DMS53 treated with DMSO at 0.1 percent for 48 hours (cell line): ENCODE measurements around the gene NCKAP5.
"Not testable (repeated sequence)": the region's sequence is repeated elsewhere in the genome, so short reads cannot be mapped to it uniquely, and the experiment has no call there.

Source experiments
- DNase-seq: peaks from one replicate; lab custom pipeline; 2025; ENCODE audit not compliant: unreplicated experiment; lab: John Stamatoyannopoulos, UW

NCKAP5 gene

DNA sequence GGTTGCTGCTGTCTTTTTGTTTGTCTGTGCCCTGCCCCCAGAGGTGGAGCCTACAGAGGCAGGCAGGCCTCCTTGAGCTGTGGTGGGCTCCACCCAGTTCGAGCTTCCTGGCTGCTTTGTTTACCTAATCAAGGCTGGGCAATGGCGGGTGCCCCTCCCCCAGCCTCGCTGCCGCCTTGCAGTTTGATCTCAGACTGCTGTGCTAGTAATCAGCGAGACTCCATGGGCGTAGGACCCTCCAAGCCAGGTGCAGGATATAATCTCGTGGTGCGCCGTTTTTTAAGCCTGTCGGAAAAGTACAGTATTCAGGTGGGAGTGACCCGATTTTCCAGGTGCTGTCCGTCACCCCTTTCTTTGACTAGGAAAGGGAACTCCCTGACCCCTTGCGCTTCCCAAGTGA, 97.8 kb downstream of the NCKAP5 start:
- DNase-seq = not testable (repeated sequence)

DNA sequence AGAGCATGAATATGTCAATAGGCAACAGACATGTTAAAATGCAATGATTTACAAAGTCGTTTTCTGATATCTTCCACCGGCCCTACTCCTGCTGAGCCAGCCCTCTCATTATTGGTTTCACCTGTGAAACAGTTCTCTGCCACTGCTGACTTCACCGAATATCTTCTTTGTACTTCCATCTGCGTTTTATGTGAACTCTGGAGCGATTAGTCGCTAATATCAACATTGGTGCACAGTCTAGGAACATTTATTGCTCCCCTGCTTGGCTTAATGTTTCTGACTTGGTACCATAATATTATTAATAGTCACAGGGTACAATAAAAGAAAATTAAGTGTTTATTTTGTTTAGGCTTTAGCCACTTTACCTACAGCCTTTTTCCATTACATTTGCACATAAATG, 105.5 kb downstream of the NCKAP5 start:
- DNase-seq = no peak

- DNase-seq = no peak
Measured at GRCh38 chr2:133461484-133461883, 106.8 kb downstream of the NCKAP5 start.

- DNase-seq = no peak
Measured at GRCh38 chr2:133459590-133459989, 108.7 kb downstream of the NCKAP5 start.

- DNase-seq = no peak
Measured at GRCh38 chr2:133458280-133458679, 110.0 kb downstream of the NCKAP5 start.

DNA sequence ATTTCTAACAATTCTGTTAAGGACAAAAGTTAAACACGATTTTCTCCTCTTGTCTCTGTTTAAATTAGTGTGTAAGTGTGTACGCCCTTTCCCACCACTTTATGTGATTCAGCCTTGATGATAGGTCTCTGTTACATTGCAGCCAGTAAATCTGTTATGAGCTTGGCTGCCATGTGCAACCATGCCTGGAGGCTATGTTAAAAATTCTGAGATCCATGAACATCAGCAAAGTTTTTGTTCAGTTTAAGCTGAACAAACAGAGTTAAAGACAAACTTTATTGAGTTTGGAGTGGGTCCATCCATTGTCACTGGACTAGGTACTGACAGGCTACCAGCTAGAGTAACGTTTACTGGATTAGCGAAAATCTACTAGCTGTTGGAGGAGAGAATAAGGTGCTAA, 110.4 kb downstream of the NCKAP5 start:
- DNase-seq = no peak

DNA sequence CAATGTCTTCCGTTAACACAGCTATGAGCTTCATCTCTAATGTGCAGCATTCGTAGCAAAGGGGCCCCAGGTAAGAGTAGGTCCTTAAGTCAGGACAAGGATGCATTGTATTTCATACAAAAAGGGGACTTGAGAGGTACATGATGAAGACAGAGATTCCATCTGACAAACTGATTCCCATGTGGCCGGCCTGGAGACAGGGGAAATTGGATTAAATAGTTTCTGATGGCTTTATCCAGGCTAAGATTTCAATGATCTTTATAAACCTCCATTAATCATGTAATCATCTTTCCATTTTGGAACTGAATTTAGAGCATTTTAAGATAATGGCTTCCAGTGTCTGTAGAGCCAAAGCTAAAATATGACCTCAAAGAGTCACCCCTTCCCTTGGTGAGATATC, 111.3 kb downstream of the NCKAP5 start:
- no peak for DNase-seq

DNA sequence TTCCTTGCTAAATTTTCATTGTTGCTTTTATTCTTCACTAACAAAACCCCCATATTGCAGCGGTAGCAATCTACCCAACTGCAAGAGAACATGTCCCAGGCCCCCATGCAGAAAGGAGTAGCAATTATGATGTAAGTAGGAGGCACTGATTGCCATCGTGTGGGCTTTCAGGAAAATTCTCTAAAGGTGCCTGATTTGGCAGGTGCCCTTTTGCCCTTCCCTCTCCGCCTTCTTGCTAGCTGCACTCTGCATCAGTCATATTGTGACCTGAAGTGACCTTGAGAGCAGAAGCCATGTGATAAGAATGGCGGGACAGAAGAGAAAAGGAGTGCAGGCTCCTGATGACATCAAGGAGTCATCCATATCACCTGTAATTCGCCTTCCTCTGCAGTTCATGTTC, 112.1 kb downstream of the NCKAP5 start:
- DNase-seq = no peak

DNA sequence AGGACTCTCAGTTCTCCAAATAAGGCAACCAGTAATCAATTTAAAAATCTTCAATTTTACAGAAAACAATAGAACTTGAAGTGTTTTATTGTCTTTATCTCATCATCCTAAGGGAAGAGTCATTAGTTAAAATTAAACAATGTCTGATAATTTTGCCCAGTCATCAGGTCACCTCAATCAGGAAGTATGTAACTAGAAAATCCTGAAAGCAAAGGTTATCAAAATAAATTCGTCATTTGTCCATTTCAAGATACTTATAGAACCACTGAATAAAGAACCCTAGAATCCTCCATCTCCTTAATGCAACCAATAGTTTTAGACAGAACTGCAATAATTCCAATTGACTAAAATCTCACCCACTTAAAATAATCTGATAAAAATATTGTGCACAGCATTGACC, 115.2 kb downstream of the NCKAP5 start:
- no peak for DNase-seq

DNA sequence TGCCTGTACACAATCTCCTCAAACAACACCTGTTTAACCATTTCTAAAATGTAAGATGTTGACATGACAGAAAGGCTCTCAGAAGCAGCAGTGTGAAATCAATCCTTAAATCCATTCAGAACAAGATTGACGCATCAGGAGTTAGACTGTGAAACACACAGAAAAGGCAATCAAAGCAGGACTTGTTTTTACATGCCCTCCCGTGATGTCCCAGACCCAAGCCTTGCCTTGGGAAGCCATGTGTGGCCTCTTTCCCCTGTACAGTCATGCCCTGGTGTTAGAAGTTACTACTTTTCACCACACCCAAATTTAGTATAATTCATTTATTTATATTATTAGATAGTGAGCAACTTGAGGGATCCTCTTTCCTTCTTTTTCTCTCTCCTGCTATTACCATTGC, 115.7 kb downstream of the NCKAP5 start:
- DNase-seq = no peak

- DNase-seq = no peak
Measured at GRCh38 chr2:133452146-133452545, 116.1 kb downstream of the NCKAP5 start.

DNA sequence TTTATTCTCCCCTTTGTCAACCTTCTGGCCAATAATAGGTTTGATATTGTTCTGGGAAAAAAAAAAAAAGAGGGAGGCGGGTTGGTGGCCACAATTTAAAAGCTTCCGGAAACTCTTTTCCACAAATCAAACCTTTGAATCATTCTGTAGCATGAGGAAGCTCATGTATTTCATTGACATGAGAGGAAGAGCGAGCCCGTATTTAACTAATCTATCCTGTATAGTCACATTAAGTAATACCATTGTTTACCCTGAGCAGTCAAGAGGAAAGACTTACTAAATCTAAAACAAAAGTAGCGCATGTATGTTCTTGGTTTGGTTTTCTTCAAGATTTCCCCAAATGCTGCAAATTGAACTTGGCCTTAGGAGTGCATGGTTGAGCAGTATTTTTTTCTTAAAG, 120.1 kb downstream of the NCKAP5 start:
- DNase-seq = no peak

GRCh38 chr2:133447303-133447702, 121.0 kb downstream of the NCKAP5 start:
- no peak for DNase-seq

DNA sequence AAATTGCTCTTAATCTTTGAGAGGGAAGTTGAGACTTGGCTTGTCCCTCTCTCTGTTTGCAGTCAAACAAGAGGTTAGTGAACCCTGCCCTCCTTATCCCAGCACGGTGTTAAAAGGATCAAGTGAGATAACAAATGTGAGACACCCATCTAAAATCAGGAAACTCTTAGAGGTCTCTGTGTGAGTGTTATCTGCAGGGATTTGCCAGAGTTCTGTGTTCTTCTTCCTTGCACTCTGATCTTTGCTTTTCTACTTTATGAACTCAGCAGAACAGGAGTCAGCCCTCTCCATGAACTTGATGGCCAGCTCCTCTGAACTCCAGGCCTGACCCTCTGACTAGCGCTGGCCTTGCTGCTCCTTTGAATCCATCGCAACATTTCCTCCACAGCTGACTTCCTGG, 123.8 kb downstream of the NCKAP5 start:
- no peak for DNase-seq

DNA sequence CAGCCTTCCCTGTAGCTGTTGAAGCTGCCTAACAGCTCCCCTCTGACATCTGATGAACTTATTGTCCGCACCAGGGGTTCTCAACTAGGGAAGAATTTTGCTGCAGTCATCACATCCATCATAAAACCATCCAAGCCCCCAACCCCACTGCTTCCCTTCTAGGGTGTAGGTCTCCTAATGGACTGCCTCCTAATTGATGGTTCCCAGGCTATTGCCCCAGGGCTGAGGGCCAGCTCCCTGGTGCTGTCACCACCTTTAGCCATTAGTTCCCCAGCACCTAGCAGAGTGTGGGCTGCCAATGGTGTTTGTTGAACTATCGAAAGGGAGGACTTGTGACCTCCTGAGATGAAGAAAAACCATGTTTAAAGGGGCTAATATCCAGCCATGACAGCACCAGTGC, 125.9 kb downstream of the NCKAP5 start:
- no peak for DNase-seq

DNA sequence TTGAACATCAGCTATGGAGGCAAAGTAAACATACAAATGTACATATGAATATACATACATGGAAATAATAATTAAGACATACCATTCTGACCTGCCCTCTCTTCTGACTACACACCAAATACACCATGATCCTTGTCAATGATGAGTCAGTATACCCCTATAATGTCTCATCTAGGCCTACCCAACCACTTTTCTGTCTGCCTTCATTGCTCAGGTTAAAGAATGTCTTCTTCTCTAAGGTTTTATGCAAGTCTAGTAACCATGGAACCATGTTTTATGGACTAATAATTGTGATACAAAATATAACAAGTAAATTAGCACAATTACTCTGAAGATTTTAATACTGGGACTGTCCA, 128.7 kb downstream of the NCKAP5 start:
- DNase-seq = no peak

DNA sequence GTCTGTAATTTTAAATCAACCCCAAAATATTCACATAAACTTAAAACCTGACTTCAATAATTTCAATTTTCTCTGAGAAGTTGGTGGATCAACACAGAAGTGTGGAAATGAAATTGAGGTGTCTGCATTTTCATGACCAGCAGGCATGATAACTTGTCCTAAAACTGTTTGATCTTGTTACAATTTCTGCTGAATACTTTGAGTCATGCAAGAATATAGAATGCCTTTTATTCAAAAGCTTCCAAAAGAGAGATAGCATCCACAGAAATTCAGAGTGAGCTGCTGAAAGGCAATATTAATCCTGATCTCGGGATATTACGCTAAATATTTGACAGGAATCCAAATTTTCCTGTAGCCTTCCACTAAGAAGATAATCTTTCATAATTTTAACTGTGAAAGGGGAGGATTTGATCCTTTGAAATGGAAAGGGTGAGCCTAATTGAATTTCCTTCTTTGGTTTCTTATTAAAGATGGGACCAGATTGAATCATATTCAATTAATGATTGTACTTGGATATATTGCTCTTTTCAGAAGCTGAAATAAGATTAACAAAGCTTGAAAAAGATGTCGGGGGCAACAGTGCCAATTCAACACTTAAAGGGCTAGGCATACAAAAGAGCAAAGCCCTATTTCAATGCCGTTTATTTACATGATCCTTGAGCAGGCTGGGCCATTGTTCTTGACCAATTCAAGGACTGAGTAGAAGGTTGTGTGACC, 129.3 kb downstream of the NCKAP5 start:
- DNase-seq = peak; percentile 29

GRCh38 chr2:133438026-133438425, 130.2 kb downstream of the NCKAP5 start:
- peak; percentile 54 for DNase-seq

- DNase-seq = no peak
Measured at GRCh38 chr2:133437492-133437891, 130.8 kb downstream of the NCKAP5 start.

DNA sequence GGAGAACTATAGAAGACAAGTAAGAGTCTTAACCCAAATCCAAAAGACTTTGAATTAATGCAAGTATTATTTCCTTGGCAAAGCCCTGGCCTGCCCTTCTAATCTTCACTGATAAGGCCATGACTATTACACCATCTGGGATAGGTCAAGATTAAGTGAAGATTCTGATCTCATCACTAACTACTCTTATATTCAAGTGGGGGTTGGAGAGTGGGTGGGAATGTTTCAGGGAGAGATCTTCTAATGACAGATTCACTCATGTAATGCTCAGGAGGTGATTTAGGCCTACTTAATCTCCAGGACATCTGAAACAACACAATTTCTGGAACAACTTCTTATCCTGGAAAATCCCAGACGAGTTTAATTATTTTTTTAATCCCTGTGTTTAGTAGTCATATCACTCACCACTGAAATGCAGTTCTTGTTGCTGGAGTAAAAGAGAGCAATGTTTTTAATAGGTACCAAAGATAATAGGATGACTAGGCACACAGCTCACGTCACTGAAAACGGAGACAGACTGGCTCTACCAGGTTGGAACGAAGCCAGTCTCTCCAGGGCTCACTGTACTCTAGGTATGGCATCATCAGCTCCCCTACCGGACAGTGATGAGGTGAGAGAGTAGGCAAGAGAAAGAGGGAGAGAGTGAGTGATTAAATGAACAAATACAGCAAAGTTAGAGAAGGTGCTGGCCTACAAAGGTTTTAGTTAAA, 133.1 kb downstream of the NCKAP5 start:
- peak; percentile 40 for DNase-seq

DNA sequence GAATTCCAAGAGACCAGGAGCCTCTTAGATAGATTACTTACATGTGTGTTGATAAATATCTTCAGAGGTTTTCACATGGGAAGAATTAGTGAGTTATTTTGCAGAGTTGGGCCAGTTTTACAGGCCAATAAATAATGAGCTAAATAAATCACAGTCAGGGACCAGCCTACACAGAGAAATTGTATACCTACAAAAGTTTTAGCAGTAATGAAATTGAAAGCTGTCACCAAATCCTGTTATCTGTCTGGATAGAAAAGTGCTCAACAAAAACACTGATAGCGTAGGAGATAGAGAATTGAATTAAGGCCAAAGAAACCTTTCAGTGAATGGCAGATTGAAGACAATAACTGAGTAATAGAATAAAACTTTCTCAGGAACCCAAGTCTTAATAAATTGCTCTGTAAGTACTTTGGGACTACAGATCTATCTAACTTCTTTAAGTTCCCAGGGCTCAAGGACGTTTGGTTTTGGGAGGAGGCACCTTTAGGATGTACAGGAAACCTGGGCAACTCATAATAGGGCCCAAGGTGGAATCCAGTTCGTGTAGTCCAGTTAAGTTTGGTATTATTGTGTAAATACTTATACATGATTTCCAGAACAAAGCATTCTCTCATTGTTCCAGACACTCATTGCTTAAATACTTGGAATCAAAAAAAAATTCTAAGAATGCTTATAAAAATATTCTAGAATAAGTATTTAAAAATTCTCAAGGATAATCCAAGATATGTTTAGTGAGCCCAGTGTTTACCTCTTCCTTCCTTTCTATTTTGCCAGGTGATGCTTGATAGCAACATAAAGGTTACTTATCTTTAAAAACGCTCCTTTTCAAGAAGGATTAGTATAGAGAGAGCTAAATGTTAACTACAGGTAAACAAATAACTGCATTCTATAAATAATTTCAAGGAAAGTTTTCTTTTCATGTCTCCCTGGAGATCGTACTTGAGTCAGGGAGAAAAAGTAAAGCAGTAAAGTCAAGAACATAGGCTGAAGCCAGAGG, 134.5 kb downstream of the NCKAP5 start:
- no peak for DNase-seq

DNA sequence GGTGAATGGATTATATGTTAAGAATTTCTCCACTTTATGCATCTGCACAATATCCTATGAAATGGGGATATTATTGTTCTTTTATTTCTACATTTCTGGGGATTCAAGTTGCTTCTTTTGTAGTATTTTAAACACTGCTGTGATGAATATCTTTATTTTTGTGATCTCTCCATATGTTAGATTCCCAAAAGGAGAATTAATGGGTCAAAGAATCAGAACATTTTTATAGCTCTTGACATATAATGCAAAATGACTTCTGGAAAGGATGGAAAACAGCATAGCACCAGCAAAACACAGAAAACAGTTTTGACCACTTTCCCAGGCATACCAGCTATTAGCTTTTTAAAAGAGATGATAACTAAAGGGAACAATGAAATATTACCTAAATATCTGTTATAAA, 135.5 kb downstream of the NCKAP5 start:
- DNase-seq = no peak
